DMS 273 treated with DMSO at 0.1 percent for 48 hours (cell line): Measurements from ENCODE around the gene CBFB.

Experiments used
- DNase-seq: peaks from one replicate; lab custom pipeline; 2025; lab: John Stamatoyannopoulos, UW

CBFB gene

GRCh38 chr16:67016681-67017420, 12.1 kb upstream of the CBFB start:
- no peak for DNase-seq

- DNase-seq = no peak
Observed at GRCh38 chr16:67017421-67017750, 11.6 kb upstream of the CBFB start.

GRCh38 chr16:67017810-67018488, 11.0 kb upstream of the CBFB start:
- DNase-seq = peak; percentile 91

GRCh38 chr16:67019171-67019570, 9.8 kb upstream of the CBFB start:
- no peak for DNase-seq

GRCh38 chr16:67021321-67021720, 7.6 kb upstream of the CBFB start:
- DNase-seq = no peak

- no peak for DNase-seq
Observed at GRCh38 chr16:67022531-67023214, 6.3 kb upstream of the CBFB start.

- DNase-seq = no peak
Observed at GRCh38 chr16:67023689-67024088, 5.3 kb upstream of the CBFB start.

- no peak for DNase-seq
Observed at GRCh38 chr16:67024384-67025209, 4.4 kb upstream of the CBFB start.

- DNase-seq = no peak
Observed at GRCh38 chr16:67025210-67025550, 3.8 kb upstream of the CBFB start.

- no peak for DNase-seq
Observed at GRCh38 chr16:67026570-67026969, 2.4 kb upstream of the CBFB start.

- no peak for DNase-seq
Observed at GRCh38 chr16:67027046-67027445, 1.9 kb upstream of the CBFB start.

- no peak for DNase-seq
Observed at GRCh38 chr16:67028167-67028695, 718 bp upstream of the CBFB start.

GRCh38 chr16:67029254-67030096, 526 bp downstream of the CBFB start:
- no peak for DNase-seq

- no peak for DNase-seq
Observed at GRCh38 chr16:67030221-67030962, 1.4 kb downstream of the CBFB start.

- no peak for DNase-seq
Observed at GRCh38 chr16:67034487-67034886, 5.5 kb downstream of the CBFB start.

- no peak for DNase-seq
Observed at GRCh38 chr16:67035364-67035763, 6.4 kb downstream of the CBFB start.

- DNase-seq = no peak
Observed at GRCh38 chr16:67036323-67036741, 7.4 kb downstream of the CBFB start.

- DNase-seq = no peak
Observed at GRCh38 chr16:67039260-67040020, 10.5 kb downstream of the CBFB start.

GRCh38 chr16:67040166-67040565, 11.2 kb downstream of the CBFB start:
- no peak for DNase-seq

GRCh38 chr16:67040906-67041305, 12.0 kb downstream of the CBFB start:
- no peak for DNase-seq
